22Rv1 (cell line): ENCODE data around the gene COX20.

Experiments used
- CTCF ChIP-seq: fragments of 450-650 bp; IDR thresholded peaks from 2 replicates; pipeline ENCODE4 v1.5.1; 2017; ENCODE audit warnings: mild to moderate bottlenecking
- ZFX ChIP-seq: fragments of 450-650 bp; IDR thresholded peaks from 2 replicates; pipeline ENCODE4 v1.6.1; 2017; ENCODE audit warnings: antibody characterized with exemption, borderline replicate concordance

- TF ChIP-seq CTCF (no peak), ZFX (no peak)
Measured at GRCh38 chr1:244834543-244835275, 749 bp upstream of the COX20 start.
